Breast epithelium (tissue), 3 donors: ENCODE measurements around the gene GNG7.

Experiments
- POLR2A ChIP-seq: fragments of 450-650 bp; IDR thresholded peaks from one replicate; pipeline ENCODE4 v1.6.1; 2016; ENCODE audit warnings: antibody characterized with exemption, mild to moderate bottlenecking, moderate library complexity
- TF ChIP-seq, protein P1 (sequence below), 3 donors: fragments of 450-650 bp; IDR thresholded peaks; one replicate each; pipeline ENCODE4 v1.5.1; 2016 to 2017; ENCODE audit warnings: antibody characterized with exemption in 3 of 3, mild to moderate bottlenecking in 3 of 3, moderate library complexity in 3 of 3

DNA sequence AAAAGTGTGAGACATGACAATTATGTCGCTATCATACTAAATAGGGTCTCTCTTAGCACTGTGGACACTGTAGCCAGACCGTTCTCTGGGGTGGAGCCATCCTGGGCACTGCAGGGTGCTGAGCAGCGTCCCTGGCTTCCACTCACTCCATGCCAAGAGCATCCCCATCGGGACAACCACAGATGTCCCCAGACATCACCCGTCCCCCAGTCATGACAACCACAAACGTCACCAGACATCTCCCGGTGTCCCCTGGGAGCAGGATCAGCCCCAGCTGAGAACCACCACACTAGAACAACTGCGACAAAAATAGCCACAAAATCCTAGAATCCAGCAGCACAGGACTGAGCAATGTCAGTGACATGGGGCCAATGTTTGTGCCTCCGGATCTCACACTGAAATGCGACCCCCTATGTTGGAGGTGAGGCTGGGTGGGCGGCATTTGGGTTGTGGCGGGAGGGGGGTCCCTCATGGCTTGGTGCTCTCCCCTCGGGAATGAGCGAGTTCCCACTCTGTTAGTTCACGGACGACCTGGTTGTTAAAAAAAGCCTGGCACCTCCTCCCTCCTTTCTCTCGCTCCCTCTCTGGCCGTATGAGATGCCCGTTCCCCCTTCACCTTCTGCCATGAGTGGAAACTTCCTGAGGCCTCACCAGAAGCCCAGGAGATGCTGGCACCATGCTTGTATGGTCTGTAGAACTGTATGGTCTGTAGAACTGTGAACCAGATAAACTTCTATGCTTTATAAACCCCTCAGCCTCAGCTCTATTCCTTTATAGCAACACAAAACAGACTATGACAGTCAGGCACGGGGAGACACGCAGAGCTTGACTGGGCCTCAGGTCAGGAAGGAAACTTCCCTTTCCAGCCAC, 132.7 kb downstream of the GNG7 start:
- TF ChIP-seq, protein P1, sequence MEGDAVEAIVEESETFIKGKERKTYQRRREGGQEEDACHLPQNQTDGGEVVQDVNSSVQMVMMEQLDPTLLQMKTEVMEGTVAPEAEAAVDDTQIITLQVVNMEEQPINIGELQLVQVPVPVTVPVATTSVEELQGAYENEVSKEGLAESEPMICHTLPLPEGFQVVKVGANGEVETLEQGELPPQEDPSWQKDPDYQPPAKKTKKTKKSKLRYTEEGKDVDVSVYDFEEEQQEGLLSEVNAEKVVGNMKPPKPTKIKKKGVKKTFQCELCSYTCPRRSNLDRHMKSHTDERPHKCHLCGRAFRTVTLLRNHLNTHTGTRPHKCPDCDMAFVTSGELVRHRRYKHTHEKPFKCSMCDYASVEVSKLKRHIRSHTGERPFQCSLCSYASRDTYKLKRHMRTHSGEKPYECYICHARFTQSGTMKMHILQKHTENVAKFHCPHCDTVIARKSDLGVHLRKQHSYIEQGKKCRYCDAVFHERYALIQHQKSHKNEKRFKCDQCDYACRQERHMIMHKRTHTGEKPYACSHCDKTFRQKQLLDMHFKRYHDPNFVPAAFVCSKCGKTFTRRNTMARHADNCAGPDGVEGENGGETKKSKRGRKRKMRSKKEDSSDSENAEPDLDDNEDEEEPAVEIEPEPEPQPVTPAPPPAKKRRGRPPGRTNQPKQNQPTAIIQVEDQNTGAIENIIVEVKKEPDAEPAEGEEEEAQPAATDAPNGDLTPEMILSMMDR (IDR thresholded peaks at IDR 0.05): no peak
- no peak for TF ChIP-seq POLR2A
